ENCODE data around the gene AGL. TPM values are rescaled to one million over a fixed set of nuclear protein-coding genes. Genes with fewer than 3 reads are reported as not detected.
"Not testable (repeated sequence)": the region's sequence is repeated elsewhere in the genome, so short reads cannot be mapped to it uniquely, and the experiment has no call there.

The AGL gene
- total and polyA plus RNA-seq, 9 donors = 101 to 280 (median 194) TPM

DNA sequence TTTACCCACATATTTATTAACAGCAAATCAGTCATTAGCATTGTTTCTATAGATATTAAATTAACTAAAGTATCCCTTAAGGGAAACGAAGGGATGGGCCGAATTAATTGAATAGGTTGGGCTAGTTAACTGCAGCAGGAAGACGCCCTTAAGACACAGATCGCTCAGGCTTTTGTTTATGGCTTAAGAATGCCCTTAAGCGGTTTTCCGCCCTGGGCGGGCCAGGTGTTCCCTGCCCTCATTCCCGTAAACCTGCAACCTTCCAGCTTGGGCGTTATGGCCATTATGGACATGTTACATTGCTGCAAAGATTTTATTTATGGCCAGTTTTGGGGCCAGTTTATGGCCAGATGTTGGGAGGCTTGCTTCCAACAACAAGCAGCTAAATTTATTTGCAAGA, 5.0 kb upstream of the AGL start:
- not testable (repeated sequence) for H3K9me3 ChIP-seq (replicated peaks; ENCODE audit: control insufficient read depth, low read depth, low read length); H3K36me3 ChIP-seq (ENCODE audit: control insufficient read depth, insufficient read depth, low read length); H3K27me3 ChIP-seq (ENCODE audit: control insufficient read depth, insufficient read depth, low read length); H3K4me3 ChIP-seq (ENCODE audit: low read length); DNase-seq; H3K27ac ChIP-seq (ENCODE audit: low read length); H3K4me1 ChIP-seq (ENCODE audit: control insufficient read depth, insufficient read depth, low read length)
- 92% methylated on average over 5 of the region's 9 CpGs for WGBS (ENCODE audit: insufficient coverage)

DNA sequence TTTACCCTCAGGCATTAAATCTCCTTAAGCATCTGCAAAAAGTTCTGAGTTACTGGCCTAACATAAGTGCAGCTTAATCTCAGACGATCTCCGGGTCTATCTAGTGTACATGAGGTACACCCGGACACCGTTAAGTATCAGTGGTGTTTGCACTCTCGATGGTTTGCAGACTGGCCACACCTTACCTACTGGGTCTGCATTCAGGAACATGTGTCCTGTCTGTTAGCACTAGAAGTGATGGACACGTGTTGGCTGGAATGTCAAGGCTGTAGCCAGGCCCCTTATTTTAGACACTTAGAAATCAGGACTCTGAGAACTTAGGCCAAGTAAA, 783 bp upstream of the AGL start:
- Histone ChIP-seq H3K4me1 (ENCODE audit: control insufficient read depth, insufficient read depth, low read length) (peaks cover 6% of the 10 kb centered on the region), H3K27me3 (ENCODE audit: control insufficient read depth, insufficient read depth, low read length) (no peaks in the 10 kb centered on the region), H3K4me3 (ENCODE audit: low read length) (peak overlapping the region; percentile 77), H3K36me3 (ENCODE audit: control insufficient read depth, insufficient read depth, low read length) (peaks cover 5% of the 10 kb centered on the region), H3K27ac (ENCODE audit: low read length) (peak overlapping the region; percentile 89), H3K9me3 (replicated peaks; ENCODE audit: control insufficient read depth, low read depth, low read length) (no peaks in the 10 kb centered on the region)
- 74% methylated on average over 5 of the region's 6 CpGs for WGBS (ENCODE audit: insufficient coverage)
- DNase-seq = peak; percentile 30

DNA sequence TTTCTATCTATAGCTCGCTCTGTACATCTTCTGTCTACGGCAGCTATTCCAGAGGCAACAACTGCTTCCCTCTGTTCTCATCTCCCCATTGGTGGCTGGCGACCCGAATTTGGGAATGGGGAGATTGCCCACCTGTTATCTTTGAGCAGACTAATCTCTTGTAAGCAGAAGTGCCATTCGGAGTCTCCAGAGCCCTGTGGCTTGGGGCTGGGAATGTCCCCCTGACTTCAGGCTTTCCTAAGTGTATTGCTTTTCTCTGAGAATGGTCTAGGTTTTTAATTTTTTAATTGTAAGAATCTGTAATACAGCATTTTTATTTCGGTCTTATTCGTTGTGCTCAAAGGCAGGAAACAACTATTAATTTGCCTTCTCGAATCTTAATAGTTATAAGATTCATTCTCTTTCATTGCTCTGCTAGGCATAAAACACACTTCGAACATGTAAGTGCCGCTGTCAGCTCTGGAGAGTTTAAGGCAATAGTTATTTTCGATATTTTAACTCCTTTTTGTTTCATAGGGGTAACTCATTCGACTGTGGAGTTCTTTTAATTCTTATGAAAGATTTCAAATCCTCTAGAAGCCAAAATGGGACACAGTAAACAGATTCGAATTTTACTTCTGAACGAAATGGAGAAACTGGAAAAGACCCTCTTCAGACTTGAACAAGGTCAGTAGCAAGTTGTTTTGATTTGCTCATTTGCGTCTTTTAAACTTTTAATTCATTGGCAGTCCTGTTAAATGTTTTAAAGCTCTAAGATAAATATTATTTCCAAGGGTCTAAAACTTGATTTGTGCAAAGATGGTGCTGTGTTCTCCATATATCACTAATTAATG, 514 bp downstream of the AGL start:
- Histone ChIP-seq H3K4me3 (ENCODE audit: low read length) (peak overlapping the region; percentile 77), H3K27me3 (ENCODE audit: control insufficient read depth, insufficient read depth, low read length) (no peaks in the 10 kb centered on the region), H3K9me3 (replicated peaks; ENCODE audit: control insufficient read depth, low read depth, low read length) (no peaks in the 10 kb centered on the region), H3K36me3 (ENCODE audit: control insufficient read depth, insufficient read depth, low read length) (peaks cover 5% of the 10 kb centered on the region), H3K4me1 (ENCODE audit: control insufficient read depth, insufficient read depth, low read length) (peaks cover 6% of the 10 kb centered on the region), H3K27ac (ENCODE audit: low read length) (peak overlapping the region; percentile 89)
- peak; percentile 87 for DNase-seq
- WGBS (ENCODE audit: insufficient coverage) = 0% methylated on average over 4 of the region's 15 CpGs

DNA sequence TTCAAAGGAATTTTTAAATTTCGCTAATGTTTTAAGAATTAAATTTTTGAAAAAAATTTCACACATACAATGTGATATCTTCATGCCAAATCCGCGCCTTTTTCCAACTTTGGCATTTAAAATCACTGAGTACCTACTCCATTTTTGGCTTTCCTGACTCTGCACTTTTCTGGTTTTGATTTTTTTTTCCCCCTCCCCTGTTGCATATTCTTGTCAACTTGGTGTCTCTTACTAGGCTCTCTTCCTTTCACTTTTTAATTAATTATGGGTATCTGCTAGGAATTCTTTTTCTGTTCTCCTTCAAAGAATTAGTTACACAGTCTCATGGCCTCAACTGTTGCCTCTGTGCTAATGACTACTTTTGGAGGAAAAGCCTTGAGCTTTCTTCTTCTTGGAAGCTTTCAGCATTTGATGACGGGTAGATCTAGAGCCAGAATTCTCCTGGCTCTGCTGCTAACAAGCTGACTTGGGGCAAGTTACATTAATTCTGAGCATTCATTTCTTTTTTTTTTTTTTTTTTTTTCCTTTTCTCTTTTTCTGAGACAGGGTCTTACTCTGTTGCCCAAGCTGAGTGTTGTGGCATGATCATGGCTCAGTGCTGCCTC, 1.8 kb downstream of the AGL start:
- DNase-seq = peak; percentile 23
- 70% methylated on average over 2 of the region's 4 CpGs for WGBS (ENCODE audit: insufficient coverage)
- peaks cover 5% of the 10 kb centered on the region for H3K36me3 ChIP-seq (ENCODE audit: control insufficient read depth, insufficient read depth, low read length)
- H3K27ac ChIP-seq (ENCODE audit: low read length) = peak overlapping the region; percentile 68
- H3K9me3 ChIP-seq (replicated peaks; ENCODE audit: control insufficient read depth, low read depth, low read length) = no peaks in the 10 kb centered on the region
- no peaks in the 10 kb centered on the region for H3K27me3 ChIP-seq (ENCODE audit: control insufficient read depth, insufficient read depth, low read length)
- H3K4me1 ChIP-seq (ENCODE audit: control insufficient read depth, insufficient read depth, low read length) = peaks cover 6% of the 10 kb centered on the region
- H3K4me3 ChIP-seq (ENCODE audit: low read length) = peak overlapping the region; percentile 77

DNA sequence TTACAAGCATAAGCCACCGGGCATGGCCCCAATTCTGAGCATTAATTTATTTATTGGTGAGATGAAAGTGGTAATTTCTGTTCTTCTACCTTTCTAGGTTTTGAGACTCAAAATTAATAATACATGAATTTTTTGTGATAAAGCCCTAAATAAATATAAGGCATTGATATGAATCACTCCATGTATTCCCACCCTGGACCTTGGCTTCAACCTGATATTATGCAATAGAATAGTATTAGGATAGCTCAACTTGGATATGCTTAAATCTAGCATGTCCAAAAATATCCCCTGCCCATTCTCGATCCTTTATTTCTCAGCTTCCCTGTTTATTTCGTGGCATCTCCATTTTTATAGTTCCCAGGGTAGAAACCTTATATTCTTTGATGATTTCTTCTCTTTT, 2.5 kb downstream of the AGL start:
- H3K36me3 ChIP-seq (ENCODE audit: control insufficient read depth, insufficient read depth, low read length) = peaks cover 5% of the 10 kb centered on the region
- H3K27me3 ChIP-seq (ENCODE audit: control insufficient read depth, insufficient read depth, low read length) = no peaks in the 10 kb centered on the region
- WGBS (ENCODE audit: insufficient coverage) = no CpG with 5 or more reads among the region's 3 CpGs
- peaks cover 6% of the 10 kb centered on the region for H3K4me1 ChIP-seq (ENCODE audit: control insufficient read depth, insufficient read depth, low read length)
- H3K4me3 ChIP-seq (ENCODE audit: low read length) = peak overlapping the region; percentile 77
- no peaks in the 10 kb centered on the region for H3K9me3 ChIP-seq (replicated peaks; ENCODE audit: control insufficient read depth, low read depth, low read length)
- H3K27ac ChIP-seq (ENCODE audit: low read length) = peak overlapping the region; percentile 68
- no peak for DNase-seq

DNA sequence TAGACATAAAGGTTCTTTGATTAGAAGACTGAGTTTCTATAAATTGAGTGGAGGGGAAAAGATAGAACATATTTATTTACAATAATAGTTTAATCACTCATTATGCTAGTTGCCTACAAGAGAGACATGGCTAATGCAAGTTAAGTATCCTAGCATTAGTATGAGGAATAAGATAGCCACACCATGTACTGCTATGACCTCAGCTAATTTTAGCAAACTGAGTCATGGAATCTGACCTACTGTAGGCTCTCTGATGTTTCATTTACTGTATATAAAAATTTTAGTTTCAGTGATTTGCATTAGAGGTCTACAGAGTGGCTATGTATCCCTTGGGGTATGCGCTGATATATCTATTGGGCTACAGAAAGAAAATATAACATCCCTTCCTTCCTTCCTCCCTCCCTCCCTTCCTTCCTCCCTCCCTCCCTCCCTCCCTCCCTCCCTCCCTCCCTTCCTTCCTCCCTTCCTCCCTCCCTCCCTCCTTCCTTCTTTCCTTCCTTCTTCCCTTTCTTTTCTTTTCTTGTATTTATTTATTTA, 5.8 kb downstream of the AGL start:
- peak; percentile 11 for DNase-seq

DNA sequence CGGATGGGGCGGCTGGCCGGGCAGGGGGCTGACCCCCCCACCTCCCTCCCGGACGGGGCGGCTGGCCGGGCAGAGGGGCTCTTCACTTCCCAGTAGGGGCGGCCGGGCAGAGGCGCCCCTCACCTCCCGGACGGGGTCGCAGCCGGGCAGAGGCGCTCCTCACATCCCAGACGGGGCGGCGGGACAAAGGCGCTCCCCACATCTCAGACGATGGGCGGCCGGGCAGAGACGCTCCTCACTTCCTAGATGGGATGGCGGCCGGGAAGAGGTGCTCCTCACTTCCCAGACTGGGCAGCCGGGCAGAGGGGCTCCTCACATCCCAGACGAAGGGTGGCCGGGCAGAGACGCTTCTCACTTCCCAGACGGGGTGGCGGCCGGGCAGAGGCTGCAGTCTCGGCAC, 6.9 kb downstream of the AGL start:
- H3K36me3 ChIP-seq (ENCODE audit: control insufficient read depth, insufficient read depth, low read length); H3K27ac ChIP-seq (ENCODE audit: low read length); H3K4me1 ChIP-seq (ENCODE audit: control insufficient read depth, insufficient read depth, low read length); H3K9me3 ChIP-seq (replicated peaks; ENCODE audit: control insufficient read depth, low read depth, low read length); DNase-seq; H3K4me3 ChIP-seq (ENCODE audit: low read length); H3K27me3 ChIP-seq (ENCODE audit: control insufficient read depth, insufficient read depth, low read length): not testable (repeated sequence)
- WGBS (ENCODE audit: insufficient coverage) = 100% methylated on average over 2 of the region's 33 CpGs

More for the DNA sequence above, 5.8 kb downstream of the AGL start:
- Histone ChIP-seq H3K4me3 (ENCODE audit: low read length) (no peak overlapping the region), H3K36me3 (ENCODE audit: control insufficient read depth, insufficient read depth, low read length) (peaks cover 5% of the 10 kb centered on the region), H3K9me3 (replicated peaks; ENCODE audit: control insufficient read depth, low read depth, low read length) (no peaks in the 10 kb centered on the region), H3K27me3 (ENCODE audit: control insufficient read depth, insufficient read depth, low read length) (no peaks in the 10 kb centered on the region), H3K27ac (ENCODE audit: low read length) (no peak overlapping the region), H3K4me1 (ENCODE audit: control insufficient read depth, insufficient read depth, low read length) (no peaks in the 10 kb centered on the region)
- no CpG with 5 or more reads among the region's 1 CpG for WGBS (ENCODE audit: insufficient coverage)

DNA sequence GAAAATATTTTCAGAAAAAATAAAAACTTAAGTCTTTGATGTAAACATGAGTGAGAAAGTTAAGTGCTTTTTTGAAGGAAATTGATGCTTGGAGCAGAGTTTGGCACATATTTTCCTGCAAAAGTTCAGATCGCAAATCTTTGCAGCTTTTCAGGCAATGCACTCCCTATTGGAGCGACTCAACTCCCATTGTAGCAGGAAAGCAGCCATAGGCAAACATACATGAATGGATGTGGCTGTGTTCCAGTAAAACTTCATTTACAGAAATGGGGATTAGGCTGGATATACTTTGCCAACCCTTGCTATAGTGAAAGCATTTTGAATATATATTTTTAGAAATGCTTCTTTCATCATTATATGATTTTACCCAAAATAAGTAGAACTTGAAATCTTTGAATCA, 8.1 kb downstream of the AGL start:
- 43% methylated on average over 1 of the region's 2 CpGs for WGBS (ENCODE audit: insufficient coverage)
- peaks cover 10% of the 10 kb centered on the region for H3K36me3 ChIP-seq (ENCODE audit: control insufficient read depth, insufficient read depth, low read length)
- H3K4me3 ChIP-seq (ENCODE audit: low read length) = no peak overlapping the region
- no peaks in the 10 kb centered on the region for H3K4me1 ChIP-seq (ENCODE audit: control insufficient read depth, insufficient read depth, low read length)
- H3K27ac ChIP-seq (ENCODE audit: low read length) = no peak overlapping the region
- H3K9me3 ChIP-seq (replicated peaks; ENCODE audit: control insufficient read depth, low read depth, low read length) = no peaks in the 10 kb centered on the region
- H3K27me3 ChIP-seq (ENCODE audit: control insufficient read depth, insufficient read depth, low read length) = no peaks in the 10 kb centered on the region
- peak; percentile 24 for DNase-seq

DNA sequence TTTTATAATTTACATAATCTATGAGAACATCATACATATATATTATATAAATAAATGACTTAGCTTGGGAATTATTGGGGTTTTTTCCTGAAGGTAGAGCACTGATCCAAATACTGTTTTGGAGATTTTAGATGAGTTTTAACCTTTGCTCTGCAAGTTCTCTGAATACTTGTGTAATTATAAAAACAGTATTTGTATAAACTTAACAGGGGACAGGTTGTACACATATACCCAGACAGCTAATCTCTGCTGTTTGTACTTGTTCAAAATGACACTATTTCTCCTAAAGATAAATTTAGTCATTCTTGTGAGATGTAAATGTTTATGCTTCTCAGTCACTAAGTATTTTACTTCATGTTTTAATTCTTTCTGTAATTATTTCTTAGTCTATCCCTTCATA, 8.7 kb downstream of the AGL start:
- Histone ChIP-seq H3K27me3 (ENCODE audit: control insufficient read depth, insufficient read depth, low read length) (no peaks in the 10 kb centered on the region), H3K36me3 (ENCODE audit: control insufficient read depth, insufficient read depth, low read length) (peaks cover 11% of the 10 kb centered on the region), H3K27ac (ENCODE audit: low read length) (no peak overlapping the region), H3K9me3 (replicated peaks; ENCODE audit: control insufficient read depth, low read depth, low read length) (no peaks in the 10 kb centered on the region), H3K4me1 (ENCODE audit: control insufficient read depth, insufficient read depth, low read length) (no peaks in the 10 kb centered on the region), H3K4me3 (ENCODE audit: low read length) (no peak overlapping the region)
- no peak for DNase-seq

DNA sequence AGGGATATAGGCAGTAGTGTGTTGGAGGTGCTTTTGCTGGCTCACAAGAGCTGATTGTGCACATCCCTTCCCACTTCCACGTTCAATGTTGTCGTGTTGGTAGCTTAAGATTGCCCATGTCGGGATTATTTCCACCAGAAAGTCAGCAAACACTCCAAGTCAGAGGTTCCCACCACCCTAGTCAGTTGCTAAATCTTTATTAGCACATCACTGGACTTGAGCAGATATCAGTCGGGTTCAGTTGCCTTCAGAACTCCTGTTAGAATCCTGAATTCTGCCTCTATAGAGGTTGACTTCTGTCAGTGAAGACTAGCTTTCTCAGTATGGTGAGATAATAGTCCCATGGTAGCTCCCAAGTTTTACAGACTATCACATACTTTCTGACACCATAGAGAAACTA, 10.5 kb downstream of the AGL start:
- no peak overlapping the region for H3K4me3 ChIP-seq (ENCODE audit: low read length)
- DNase-seq = no peak
- WGBS (ENCODE audit: insufficient coverage) = 92% methylated on average over 3 of the region's 4 CpGs
- no peaks in the 10 kb centered on the region for H3K4me1 ChIP-seq (ENCODE audit: control insufficient read depth, insufficient read depth, low read length)
- peaks cover 13% of the 10 kb centered on the region for H3K36me3 ChIP-seq (ENCODE audit: control insufficient read depth, insufficient read depth, low read length)
- H3K27me3 ChIP-seq (ENCODE audit: control insufficient read depth, insufficient read depth, low read length) = no peaks in the 10 kb centered on the region
- H3K9me3 ChIP-seq (replicated peaks; ENCODE audit: control insufficient read depth, low read depth, low read length) = no peaks in the 10 kb centered on the region
- no peak overlapping the region for H3K27ac ChIP-seq (ENCODE audit: low read length)
